Endometrial microvascular endothelial cells (primary cell): ENCODE data around the gene IL25. TPM values are rescaled to one million over a fixed set of nuclear protein-coding genes. Genes with fewer than 3 reads are reported as not detected.
"Not testable (repeated sequence)": the region's sequence is repeated elsewhere in the genome, so short reads cannot be mapped to it uniquely, and the experiment has no call there.

Experiments used
- in situ Hi-C: cut with HindIII; loops from 2 replicates; pipeline ENCODE4 v1.10.0; 2017; ENCODE audit warnings: low sequenced_read_pairs, low pct_unique_long_range_greater_than_20kb; ENCODE audit errors: inconsistent ontology term
- total RNA-seq: library from RNA; depleted of rRNA; stranded (reverse); fragments of >200 nt; gene quantifications from one replicate; pipeline ENCODE4 v1.2.3, GENCODE V29; 2015; ENCODE audit errors: inconsistent ontology term

The IL25 gene
- total RNA-seq = not detected

DNA sequence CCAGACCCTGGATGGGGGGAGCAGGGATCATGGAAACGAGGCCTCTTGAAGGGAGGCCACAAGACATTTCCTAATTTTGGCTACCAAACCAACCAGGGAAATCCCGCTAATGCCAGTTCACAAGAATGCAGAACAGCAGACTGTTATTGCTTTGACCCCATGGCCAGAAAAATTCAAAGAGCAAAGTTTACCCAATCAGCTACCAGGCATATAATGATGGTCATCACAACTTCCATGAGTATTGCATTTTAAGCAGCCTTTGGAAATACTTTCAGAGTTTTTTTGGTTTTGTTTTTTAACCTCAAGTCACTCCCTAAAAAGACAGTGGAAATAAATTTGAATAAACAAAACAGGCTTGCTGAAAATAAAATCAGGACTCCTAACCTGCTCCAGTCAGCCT lies at the start of gene IL25:
IL25 (plus strand) TSS at position 301 of the 400 bp plus-strand sequence.
- in situ Hi-C loops = no loop called here

DNA sequence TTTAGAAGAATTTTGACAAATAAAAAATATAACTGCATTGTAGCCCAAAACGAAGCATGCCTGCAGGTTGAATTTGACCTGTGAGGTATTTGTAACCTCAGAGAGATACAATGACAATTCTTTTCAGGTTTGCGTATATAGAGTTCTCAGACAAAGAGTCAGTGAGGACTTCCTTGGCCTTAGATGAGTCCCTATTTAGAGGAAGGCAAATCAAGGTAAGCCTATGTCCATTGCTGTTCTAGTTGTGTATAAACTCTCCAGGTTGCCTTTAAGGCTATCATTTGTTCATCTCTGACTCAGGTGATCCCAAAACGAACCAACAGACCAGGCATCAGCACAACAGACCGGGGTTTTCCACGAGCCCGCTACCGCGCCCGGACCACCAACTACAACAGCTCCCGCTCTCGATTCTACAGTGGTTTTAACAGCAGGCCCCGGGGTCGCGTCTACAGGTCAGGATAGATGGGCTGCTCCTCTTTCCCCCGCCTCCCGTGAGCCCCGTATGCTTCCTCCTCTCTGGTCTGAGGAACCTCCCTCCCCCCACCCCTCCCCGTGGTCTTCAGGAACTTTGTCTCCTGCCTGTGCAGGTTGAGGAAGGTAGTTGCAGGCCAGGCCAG lies 48.7 kb upstream of the IL25 start:
- in situ Hi-C loops = no loop called here

DNA sequence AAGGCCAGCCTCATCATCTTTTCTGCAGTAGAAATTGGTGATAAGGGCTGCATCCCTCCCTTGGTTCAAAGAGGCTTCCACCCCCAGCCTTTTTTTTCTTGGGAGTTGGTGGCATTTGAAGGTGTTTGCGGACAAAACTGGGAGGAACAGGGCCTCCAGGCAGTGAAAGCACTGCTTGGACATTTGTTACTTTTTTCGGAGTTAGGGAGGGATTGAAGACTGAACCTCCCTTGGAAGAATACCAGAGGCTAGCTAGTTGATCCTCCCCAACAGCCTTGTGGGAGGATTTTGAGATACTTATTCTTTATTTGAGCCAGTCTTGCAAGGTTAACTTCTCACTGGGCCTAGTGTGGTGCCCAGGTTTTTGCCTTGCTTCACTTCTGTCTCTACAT lies 48.2 kb upstream of the IL25 start:
- in situ Hi-C loops = no loop called here

DNA sequence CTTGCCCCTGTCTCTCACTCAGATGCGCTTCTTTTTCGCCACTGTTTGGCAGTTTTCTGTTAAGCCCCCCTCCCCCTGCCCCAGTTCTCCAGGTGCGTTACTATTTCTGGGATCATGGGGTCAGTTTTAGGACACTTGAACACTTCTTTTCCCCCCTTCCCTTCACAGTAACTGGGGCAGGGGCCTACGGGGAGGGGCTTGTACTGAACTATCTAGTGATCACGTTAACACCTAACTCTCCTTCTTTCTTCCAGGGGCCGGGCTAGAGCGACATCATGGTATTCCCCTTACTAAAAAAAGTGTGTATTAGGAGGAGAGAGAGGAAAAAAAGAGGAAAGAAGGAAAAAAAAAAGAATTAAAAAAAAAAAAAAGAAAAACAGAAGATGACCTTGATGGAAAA lies 47.6 kb upstream of the IL25 start:
- in situ Hi-C loops = no loop called here

DNA sequence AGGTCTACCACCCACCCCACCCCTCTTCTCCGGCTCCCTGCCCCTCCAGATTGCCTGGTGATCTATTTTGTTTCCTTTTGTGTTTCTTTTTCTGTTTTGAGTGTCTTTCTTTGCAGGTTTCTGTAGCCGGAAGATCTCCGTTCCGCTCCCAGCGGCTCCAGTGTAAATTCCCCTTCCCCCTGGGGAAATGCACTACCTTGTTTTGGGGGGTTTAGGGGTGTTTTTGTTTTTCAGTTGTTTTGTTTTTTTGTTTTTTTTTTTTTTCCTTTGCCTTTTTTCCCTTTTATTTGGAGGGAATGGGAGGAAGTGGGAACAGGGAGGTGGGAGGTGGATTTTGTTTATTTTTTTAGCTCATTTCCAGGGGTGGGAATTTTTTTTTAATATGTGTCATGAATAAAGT lies 46.9 kb upstream of the IL25 start:
- in situ Hi-C loops = not testable (repeated sequence)

DNA sequence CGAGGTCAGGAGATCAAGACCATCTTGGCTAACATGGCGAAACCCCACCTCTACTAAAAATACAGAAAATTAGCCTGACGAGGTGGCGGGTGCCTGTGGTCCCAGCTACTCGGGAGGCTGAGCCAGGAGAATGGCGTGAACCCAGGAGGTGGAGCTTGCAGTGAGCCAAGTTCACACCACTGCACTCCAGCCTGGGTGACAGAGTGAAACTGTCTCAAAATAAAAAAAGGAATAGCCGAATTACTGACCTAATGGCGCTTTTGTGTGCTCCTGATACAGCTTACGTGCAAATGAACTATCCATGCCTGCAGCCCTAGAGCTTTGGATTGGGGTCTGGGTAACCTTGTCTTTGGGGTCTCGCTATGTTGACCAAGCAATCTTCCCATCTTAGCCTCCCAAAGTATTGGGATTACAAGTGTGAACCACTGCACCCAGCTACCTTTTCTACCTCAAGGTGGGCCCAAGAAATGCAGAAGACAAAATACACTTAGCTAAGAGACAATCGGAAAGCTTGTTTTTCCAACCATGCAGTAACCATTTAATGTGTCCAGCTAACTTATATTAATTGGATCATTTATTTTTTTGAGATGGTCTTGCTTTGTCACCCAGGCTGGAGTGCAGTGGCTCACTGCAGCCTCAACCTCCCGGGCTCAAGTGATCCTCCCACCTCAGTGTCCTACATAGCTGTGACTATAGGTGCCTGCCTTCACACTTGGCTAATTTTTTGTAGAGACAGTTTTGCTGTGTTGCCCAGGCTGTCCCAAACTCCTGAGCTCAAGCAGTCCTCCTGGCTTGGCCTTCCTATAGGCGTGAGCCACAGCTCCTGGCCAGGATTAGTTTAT lies 45.9 kb upstream of the IL25 start:
- in situ Hi-C loops = no loop called here

DNA sequence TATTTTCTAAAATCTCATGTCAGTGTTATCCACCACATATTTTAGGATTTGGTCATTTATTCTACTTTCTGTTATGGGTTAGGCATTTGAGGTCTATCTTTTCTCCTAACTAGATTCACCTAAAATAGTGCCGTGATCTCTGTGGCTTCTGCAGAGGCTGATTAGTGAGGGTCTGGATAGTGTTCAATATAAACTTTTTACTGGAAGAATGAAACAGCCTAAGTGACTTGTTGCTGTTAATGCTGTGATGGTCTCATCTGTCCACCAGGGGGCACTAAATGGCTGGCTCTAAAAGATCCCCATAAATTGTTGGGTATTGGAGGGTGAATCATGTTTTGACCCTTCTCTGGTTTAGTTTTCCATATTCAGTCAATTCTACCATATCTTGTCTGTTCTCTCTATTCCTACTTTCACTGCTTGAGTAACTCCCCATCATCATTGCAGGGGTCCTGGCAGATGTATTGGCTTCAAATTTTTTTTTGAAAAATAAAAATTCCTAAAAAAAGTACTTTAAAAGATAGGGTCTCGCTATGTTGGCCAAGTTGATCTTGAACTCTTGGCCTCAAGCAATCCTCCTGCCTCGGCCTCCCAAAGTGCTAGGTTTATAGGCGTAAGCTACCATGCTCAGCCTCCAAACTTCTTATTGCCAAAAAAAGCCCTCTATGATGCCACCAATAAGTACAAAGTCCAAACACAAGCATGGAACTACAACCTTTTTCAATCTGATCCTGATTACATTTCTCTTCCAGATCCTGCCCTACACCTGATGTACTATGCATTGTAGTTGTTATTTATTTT lies 44.5 kb upstream of the IL25 start:
- in situ Hi-C loops = no loop called here

DNA sequence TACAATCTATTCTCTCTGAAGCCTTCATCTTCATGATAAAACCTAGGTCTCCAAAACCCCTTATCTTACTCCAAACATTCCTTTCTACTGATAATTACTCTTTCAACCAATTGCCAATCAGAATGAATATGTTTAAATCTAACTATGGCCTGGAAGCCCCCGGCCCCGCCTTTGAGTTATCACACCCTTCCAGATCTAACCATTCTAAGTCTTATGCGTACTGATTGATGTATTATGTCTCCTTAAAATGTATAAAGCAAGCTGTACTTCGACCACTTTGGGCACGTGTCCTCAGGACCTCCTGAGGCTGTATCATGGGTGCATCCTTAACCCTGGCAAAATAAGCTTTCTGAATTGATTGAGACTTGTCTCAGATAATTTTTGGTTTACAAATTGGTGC lies 37.0 kb upstream of the IL25 start:
- in situ Hi-C loops = no loop called here

DNA sequence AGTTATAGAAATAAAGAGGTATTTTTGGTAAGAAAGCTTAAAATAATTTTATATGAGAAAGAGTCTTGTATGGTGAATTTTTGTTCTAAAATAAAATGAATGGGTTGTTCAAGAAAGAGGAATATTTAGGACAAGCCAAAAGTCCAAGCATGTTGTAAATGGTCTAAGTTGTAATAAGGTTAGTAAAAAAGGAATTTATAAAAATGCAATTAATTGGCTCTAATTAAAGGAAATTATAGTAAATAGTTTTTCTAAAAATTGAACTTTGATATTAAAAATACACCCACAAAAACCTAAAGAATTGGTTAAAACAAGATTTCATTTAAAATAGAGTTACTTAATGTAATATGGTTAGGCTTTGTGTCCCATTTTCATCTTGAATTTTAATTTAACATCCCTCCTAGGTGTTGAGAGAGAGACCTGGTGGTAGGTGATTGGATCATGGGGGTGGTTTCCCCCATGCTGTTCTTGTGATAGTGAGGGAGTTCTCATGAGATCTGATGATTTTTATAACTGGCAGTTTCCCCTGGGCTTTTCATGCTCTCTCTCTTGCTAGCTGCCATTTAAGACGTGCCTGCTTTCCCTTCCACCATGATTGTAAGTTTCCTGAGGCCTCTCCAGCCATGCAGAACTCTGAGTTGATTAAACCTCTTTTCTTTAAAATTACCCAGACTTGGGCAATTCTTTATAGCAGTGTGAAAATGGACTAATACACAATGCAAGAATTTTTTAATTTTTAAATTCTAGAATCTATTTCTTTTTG lies 32.9 kb upstream of the IL25 start:
- in situ Hi-C loops = no loop called here

DNA sequence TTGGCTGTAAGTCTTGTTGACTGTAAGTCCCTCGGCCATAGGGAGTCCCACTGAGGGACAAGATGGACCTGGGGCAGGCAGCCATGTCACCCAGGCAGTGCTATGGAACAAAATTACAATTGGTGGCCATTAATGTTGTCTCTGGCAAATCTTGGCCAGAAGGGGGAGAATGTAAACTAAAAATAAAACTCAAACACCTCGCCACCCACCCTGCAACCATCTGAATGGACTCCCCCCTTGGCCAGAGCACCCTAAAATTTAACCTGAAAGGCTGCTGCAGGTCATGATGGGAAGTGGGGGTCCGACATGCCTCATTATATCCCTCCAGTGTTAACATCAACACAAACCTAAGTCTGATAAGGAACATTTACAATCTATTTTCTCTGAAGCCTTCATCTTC lies 28.1 kb upstream of the IL25 start:
- in situ Hi-C loops = no loop called here

DNA sequence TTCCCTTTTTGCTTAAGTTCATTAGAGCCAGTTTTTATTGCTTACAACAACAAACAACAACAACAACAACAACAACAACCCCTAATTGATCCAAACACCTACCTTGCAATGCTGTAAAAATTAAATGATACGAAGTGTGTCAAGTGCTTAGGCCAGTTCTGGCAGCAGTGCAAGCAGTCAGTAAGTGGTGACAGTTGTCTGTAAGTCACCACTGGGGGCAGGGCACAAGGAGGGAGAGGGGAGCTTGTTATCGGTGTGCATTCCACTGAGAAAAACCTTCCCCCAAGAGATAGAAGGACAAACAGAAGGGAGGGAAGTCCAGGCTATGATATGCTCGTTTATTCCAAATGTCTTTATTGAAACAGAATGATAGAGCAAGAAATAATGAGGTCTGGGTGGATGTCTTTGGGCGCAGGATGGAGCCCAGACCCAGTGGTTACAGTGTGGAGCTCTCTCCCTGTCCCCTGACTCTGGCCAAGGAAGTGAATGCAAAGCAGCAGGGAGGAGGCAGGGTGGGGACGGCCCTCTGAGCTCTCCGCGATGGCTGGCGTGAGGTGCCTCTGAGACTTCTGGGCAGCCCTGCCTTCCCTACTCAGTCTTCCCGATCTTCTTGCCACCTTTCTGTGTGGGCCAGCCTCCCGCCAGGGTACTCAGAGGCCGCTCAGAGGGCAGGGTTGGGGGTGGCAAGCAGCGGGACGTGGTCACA lies 26.5 kb upstream of the IL25 start:
- in situ Hi-C loops = no loop called here

DNA sequence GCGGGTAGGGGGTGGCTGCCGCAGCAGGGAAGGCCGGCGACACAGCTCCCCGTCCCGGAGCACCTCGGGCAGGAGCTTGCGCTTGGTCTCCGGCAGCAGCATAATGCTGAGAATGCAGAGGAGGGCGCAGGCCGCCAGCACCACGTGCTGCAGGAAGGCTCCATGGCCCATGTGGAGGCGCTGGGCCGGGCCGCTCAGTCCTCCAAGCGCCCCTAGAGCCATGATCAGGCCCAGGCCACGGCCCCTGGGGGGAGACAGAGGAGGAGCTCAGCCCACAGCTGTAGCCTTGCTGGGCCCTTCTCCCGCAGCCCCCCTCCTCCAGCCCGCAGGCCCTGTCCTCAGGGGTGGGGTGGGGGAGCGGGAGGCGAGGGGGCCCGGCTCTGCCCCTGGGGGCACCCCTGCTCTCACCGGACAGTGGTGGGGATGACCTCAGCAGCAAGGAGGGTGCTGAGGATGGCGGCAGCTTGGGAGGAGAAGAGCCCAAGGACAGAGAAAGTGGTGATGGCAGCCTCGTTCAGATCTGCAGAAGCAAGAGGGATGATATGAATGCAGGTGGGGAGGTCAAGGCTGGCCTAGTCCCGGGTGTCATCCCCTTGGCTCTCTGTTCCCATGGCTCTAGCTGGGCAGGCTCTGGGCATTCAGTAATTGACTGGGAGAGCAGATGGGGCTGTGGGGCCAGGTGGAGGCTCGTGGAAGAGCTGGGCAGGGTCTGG lies 25.8 kb upstream of the IL25 start:
- in situ Hi-C loops = no loop called here

DNA sequence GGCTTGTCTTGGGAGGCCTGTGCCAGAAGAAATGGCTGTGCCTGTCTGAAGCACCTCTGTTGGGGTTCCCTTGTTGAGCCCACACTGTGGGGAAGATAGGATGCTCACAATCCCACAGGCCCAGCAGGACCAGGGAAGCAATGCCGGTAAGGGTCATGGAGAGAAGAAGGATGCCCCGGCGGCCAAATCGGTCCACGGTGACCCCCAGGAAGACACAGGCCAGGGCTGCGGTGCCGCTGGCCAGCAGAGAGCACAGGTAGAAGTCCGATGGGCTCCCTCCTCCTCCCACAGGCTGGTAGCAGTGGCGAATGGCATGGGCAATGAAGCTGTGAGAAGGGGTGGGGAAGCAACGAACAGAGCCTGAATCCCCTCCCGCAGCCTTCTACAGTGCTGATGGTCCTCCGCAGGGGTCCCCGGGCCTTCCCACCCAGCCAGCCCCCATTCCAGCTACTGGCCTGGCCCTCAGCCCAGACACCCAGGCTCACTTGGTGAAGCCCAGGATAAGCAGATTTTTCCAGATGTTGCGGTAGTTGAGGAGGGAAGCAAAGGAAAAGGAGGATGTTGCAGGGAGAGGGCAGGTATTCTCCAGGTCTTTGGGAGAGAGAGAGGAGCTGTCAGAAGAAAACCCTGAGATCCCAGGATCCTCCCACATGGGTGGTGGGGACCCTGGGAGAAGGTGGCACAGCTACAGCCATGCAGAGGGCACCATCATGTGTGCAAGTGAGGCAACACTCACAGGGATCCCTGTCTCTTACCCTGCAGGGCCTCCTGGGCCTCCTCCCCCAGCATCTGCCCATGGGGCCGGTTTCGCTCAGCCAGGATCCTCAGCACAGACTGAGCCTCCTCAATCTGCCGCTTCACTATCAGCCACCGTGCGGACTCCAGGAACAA lies 25.0 kb upstream of the IL25 start:
- in situ Hi-C loops = no loop called here

DNA sequence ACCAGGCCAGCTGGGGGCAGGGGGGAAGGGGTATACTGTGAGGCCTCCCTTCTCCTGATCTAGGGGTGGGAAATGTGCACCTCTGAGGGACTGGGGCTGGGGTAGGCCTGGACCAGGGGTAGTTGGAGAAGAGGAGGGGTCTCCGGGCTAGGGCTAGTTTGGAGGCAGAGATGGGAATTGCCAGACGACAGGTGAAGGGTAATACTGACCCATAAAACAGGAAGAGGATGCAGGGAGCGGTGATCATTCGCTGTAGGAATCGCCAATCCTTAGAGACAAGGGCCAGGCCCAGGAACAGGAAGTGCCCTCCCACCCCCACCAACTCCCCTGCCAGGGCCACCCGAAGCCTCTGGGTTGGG lies 24.3 kb upstream of the IL25 start:
- in situ Hi-C loops = no loop called here

DNA sequence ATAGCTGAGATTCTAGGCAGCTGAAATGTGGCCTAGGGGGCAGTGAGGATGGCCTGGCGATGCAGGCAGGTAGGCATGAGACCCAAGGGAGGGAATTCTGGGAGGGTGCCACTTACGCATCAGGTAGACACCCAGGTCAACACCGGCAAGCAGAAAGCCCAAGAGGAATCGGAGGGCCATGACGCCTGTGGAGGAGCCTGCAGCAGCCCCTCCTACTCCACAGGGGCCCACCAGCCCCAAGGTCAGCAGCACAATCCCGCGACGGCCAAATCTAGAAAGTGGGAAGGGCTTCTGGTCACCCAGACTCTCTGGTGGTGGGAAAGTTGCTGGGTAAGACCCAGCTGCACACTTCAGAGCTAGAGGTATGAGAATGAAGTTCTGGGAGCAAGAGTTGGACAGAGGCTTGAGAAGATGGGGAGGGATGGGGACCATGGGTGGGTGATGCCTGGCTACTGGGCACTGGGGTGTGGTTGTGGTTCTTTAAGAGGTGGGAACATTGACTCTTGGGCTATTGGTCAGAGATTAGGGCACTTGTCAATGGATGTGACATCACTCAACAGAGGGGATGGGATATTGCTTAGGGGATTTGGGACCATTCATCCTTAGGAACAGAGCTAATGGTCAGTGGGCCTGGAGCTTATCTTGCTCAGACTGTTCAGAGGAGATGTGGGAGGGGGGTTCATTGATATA lies 23.3 kb upstream of the IL25 start:
- in situ Hi-C loops = no loop called here

DNA sequence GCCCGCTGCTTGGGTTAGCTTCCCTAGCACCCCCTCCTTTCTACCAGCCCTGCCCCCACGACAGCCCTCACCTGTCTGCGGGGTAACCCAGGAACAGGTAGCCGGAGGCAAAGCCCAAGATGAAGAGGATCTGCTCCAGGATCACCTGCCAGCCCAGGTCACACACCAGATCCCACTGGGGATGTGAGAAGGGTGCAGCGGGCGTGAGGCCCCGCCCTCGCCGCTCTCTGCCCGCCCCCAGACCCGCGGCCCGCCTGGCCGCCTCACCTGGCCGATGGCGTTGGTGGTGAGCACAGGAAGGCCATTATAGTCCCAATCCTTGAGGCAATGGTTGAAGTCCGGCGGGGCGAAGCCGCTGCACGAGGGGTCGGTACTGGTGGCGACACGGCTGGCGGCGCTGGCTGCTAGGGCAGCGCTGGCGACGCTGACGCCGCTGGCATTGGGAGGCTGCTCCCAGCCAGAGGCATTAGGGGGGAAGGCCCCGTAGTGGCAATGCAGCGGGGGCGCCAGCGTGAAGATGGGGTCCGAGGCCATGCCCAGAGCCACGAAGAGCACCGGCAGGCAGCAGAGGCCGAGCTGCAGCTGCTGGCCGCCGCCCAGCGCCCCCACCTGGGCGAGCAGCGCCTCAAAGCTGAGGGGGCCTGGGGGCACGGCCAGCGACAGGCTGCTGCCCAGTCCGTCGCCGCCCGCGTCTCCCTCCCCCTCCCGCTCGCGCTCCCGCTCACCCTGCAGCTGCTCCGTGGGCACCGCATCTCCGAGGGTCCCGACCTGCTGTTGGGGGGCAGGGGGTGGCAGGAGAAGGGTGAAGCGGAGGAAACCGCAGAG lies 20.7 kb upstream of the IL25 start:
- in situ Hi-C loops = no loop called here
